Gastrocnemius medialis (tissue), 4 donors: ENCODE results near the gene SELENOO. TPM values are rescaled to one million over a fixed set of nuclear protein-coding genes. Genes with fewer than 3 reads are reported as not detected.

Experiments
- ATAC-seq, 2 donors: fragments of 150-250 bp; one replicate each; pipeline ENCODE4 v1.9.1; 2016
- DNase-seq, 2 donors: peaks; one replicate each; pipeline ENCODE4 v3.0.0-alpha.2; 2019
- H3K27ac ChIP-seq, 4 donors: fragments of 200-600 bp; sonication (generic); 1 replicate in 1 of 4; 2 replicates in 3 of 4; pipeline ENCODE4 v1.5.1; 2016 to 2018; ENCODE audit warnings: mild to moderate bottlenecking in 2 of 4, moderate library complexity in 1 of 4
- H3K27me3 ChIP-seq, 3 donors: fragments of 200-600 bp; sonication (generic) in 2 of 3; 1 replicate in 1 of 3; 2 replicates in 2 of 3; pipeline versions ENCODE4 v1.5.1 to v1.6.0; 2016 to 2019; ENCODE audit warnings: mild to moderate bottlenecking in 1 of 3, moderate library complexity in 1 of 3
- H3K36me3 ChIP-seq, 2 donors: fragments of 200-600 bp; sonication (generic) in 1 of 2; one replicate each; pipeline ENCODE4 v1.5.1; 2017 to 2018
- H3K4me1 ChIP-seq, 2 donors: fragments of 200-600 bp; sonication (generic) in 1 of 2; one replicate each; pipeline ENCODE4 v1.5.1; 2016 to 2017; ENCODE audit warnings: mild to moderate bottlenecking in 2 of 2
- H3K4me3 ChIP-seq, 4 donors: fragments of 200-600 bp; sonication (generic) in 3 of 4; 1 replicate in 1 of 4; 2 replicates in 3 of 4; pipeline ENCODE4 v1.5.1; 2016 to 2019; ENCODE audit warnings: mild to moderate bottlenecking in 2 of 4
- H3K9me3 ChIP-seq, 3 donors: fragments of 200-600 bp; sonication (generic) in 2 of 3; 1 replicate in 1 of 3; 2 replicates in 2 of 3; pipeline ENCODE4 v1.5.1; 2016 to 2019
- CTCF ChIP-seq, 5 experiments: fragments of 450-650 bp in 3 of 5; fragments of 200-600 bp in 2 of 5; sonication (generic) in 2 of 5; IDR thresholded peaks in 4 of 5; conservative IDR thresholded peaks in 1 of 5; 1 replicate in 4 of 5; 2 replicates in 1 of 5; pipeline ENCODE4 v1.5.1; 2016 to 2019; ENCODE audit warnings: antibody characterized with exemption in 5 of 5, mild to moderate bottlenecking in 3 of 5, moderate library complexity in 3 of 5
- POLR2A ChIP-seq, 2 donors: fragments of 450-650 bp; IDR thresholded peaks; one replicate each; pipeline ENCODE4 v1.6.1; 2017; ENCODE audit warnings: antibody characterized with exemption in 2 of 2, mild to moderate bottlenecking in 2 of 2, moderate library complexity in 2 of 2
- in situ Hi-C, 4 donors: fragments of 200-750 bp; cut with MboI; loops; one replicate each; pipeline versions ENCODE4 v1.15.0 to v1.8.0; 2017; ENCODE audit warnings: low sequenced_read_pairs in 4 of 4
- intact Hi-C: fragments of 100-400 bp; cut with DNase I; formaldehyde crosslinking; loops from one replicate; pipeline ENCODE4 v1.15.1; 2023; ENCODE audit warnings: low total_unique reads
- total RNA-seq, 4 donors: library from RNA; depleted of rRNA; stranded (reverse); fragments of >200 nt; gene quantifications; one replicate each; pipeline versions ENCODE4 v1.1.0 to v1.2.3, GENCODE V29; 2016

The SELENOO gene
- total RNA-seq, 4 donors from 2014 or later = 26.4 to 54.9 (median 34.0) TPM

GRCh38 chr22:50171965-50172421 lies 28.8 kb upstream of the SELENOO start:
- Histone ChIP-seq H3K27me3 (peaks cover 27 to 32% (median 30%) of the 10 kb centered on the region in 3 donors), H3K9me3 (no peaks in the 10 kb centered on the region), H3K27ac (no peak overlapping the region), H3K4me3 (no peak overlapping the region), H3K36me3 (no peaks in the 10 kb centered on the region), H3K4me1 (no peaks in the 10 kb centered on the region)
- TF ChIP-seq POLR2A (IDR thresholded peaks at IDR 0.05) (no peak), CTCF (IDR thresholded peaks at IDR 0.05 in 4 of 5, conservative IDR thresholded peaks at IDR 0.05 in 1 of 5) (no peak)
- ATAC-seq (no peak), DNase-seq (no peak)
- intact Hi-C loops (no loop called here), in situ Hi-C loops (no loop called here)

- DNase-seq (no peak), ATAC-seq (no peak)
- no peaks in the 10 kb centered on the region for H3K9me3 ChIP-seq
- no peak overlapping the region for H3K4me3 ChIP-seq
- no peak overlapping the region for H3K27ac ChIP-seq
- intact Hi-C loops (no loop called here), in situ Hi-C loops (no loop called here)
- H3K4me1 ChIP-seq = no peaks in the 10 kb centered on the region
- TF ChIP-seq POLR2A (IDR thresholded peaks at IDR 0.05) = no peak
- no peak for TF ChIP-seq CTCF (IDR thresholded peaks at IDR 0.05 in 4 of 5, conservative IDR thresholded peaks at IDR 0.05 in 1 of 5)
- H3K27me3 ChIP-seq = peaks cover 24 to 36% (median 33%) of the 10 kb centered on the region in 3 donors
- no peaks in the 10 kb centered on the region for H3K36me3 ChIP-seq
These were observed 27.4 kb upstream of the SELENOO start for GRCh38 chr22:50173311-50173982.

GRCh38 chr22:50173983-50174355 lies 26.8 kb upstream of the SELENOO start:
- Histone ChIP-seq H3K36me3 (no peaks in the 10 kb centered on the region), H3K27ac (no peak overlapping the region), H3K27me3 (peaks cover 21 to 40% (median 34%) of the 10 kb centered on the region in 3 donors), H3K9me3 (no peaks in the 10 kb centered on the region), H3K4me3 (no peak overlapping the region), H3K4me1 (no peaks in the 10 kb centered on the region)
- intact Hi-C loops = no loop called here
- DNase-seq (no peak), ATAC-seq (no peak)
- no peak for TF ChIP-seq POLR2A (IDR thresholded peaks at IDR 0.05)
- TF ChIP-seq CTCF (IDR thresholded peaks at IDR 0.05 in 4 of 5, conservative IDR thresholded peaks at IDR 0.05 in 1 of 5) = no peak
- in situ Hi-C loops = no loop called here

GRCh38 chr22:50174382-50175190 lies 26.2 kb upstream of the SELENOO start:
- no peaks in the 10 kb centered on the region for H3K9me3 ChIP-seq
- in situ Hi-C loops (no loop called here), intact Hi-C loops (no loop called here)
- peaks cover 20 to 40% (median 34%) of the 10 kb centered on the region in 3 donors for H3K27me3 ChIP-seq
- H3K36me3 ChIP-seq = no peaks in the 10 kb centered on the region
- H3K4me1 ChIP-seq = no peaks in the 10 kb centered on the region
- ATAC-seq (no peak), DNase-seq (no peak)
- H3K27ac ChIP-seq = no peak overlapping the region
- no peak overlapping the region for H3K4me3 ChIP-seq
- TF ChIP-seq CTCF (IDR thresholded peaks at IDR 0.05 in 4 of 5, conservative IDR thresholded peaks at IDR 0.05 in 1 of 5) = no peak
- no peak for TF ChIP-seq POLR2A (IDR thresholded peaks at IDR 0.05)
